Suprapubic skin (tissue), 4 donors: Measurements from ENCODE around the gene RXRB. TPM values are rescaled to one million over a fixed set of nuclear protein-coding genes. Genes with fewer than 3 reads are reported as not detected.
A peak's percentile ranks its signal among the peaks of the same experiment; 100 is the strongest.
"Not testable (repeated sequence)": the region's sequence is repeated elsewhere in the genome, so short reads cannot be mapped to it uniquely, and the experiment has no call there.

Experiments
- DNase-seq, 2 donors: peaks; one replicate each; pipeline ENCODE4 v3.0.0-alpha.2; 2019; ENCODE audit warnings: low spot score in 2 of 2
- H3K27ac ChIP-seq: fragments of 200-600 bp; sonication (generic); one replicate; pipeline ENCODE4 v1.5.1; 2019
- H3K27me3 ChIP-seq: fragments of 200-600 bp; sonication (generic); one replicate; pipeline ENCODE4 v1.5.1; 2019
- H3K36me3 ChIP-seq: fragments of 200-600 bp; sonication (generic); one replicate; pipeline ENCODE4 v1.5.1; 2019
- H3K4me1 ChIP-seq: fragments of 200-600 bp; sonication (generic); one replicate; pipeline ENCODE4 v1.5.1; 2019
- H3K4me3 ChIP-seq: fragments of 200-600 bp; sonication (generic); one replicate; pipeline ENCODE4 v1.5.1; 2019; ENCODE audit warnings: mild to moderate bottlenecking
- H3K9me3 ChIP-seq: fragments of 200-600 bp; sonication (generic); one replicate; pipeline ENCODE4 v1.5.1; 2019
- CTCF ChIP-seq, 2 donors: fragments of 200-600 bp in 1 of 2; fragments of 450-650 bp in 1 of 2; sonication (generic) in 1 of 2; IDR thresholded peaks; one replicate each; pipeline ENCODE4 v1.5.1; 2016 to 2019; ENCODE audit warnings: antibody characterized with exemption in 2 of 2, mild to moderate bottlenecking in 1 of 2, moderate library complexity in 1 of 2
- EP300 ChIP-seq: sonication (generic); formaldehyde crosslinking; IDR thresholded peaks from one replicate; pipeline ENCODE4 v1.6.1; 2017; ENCODE audit warnings: antibody characterized with exemption
- POLR2A ChIP-seq, 2 donors: fragments of 450-650 bp; IDR thresholded peaks; one replicate each; pipeline ENCODE4 v1.6.1; 2017; ENCODE audit warnings: antibody characterized with exemption in 2 of 2, mild to moderate bottlenecking in 2 of 2, moderate library complexity in 2 of 2
- POLR2AphosphoS5 ChIP-seq, 3 donors: sonication (generic); formaldehyde crosslinking; IDR thresholded peaks; one replicate each; pipeline ENCODE4 v1.6.1; 2017; ENCODE audit warnings: antibody characterized with exemption in 3 of 3
- WGBS: methylation state at CpG from one replicate; pipeline ENCODE4 v1.1.5; 2018; 5-methylcytosine and 5-hydroxymethylcytosine counted together
- total RNA-seq, 4 donors: library from RNA; depleted of rRNA; stranded (reverse); fragments of >200 nt; gene quantifications; one replicate each; pipeline ENCODE4 v1.1.0, GENCODE V29; 2016

The RXRB gene
- total RNA-seq, 4 donors from 2014 or later, result 18.6 to 47.9 (median 26.9) TPM

GRCh38 chr6:33154349-33154748 is 46.1 kb downstream of the RXRB start:
- H3K27ac ChIP-seq, result no peak overlapping the region
- 55% methylated on average over 4 of the region's 4 CpGs for whole genome bisulfite sequencing
- TF ChIP-seq POLR2AphosphoS5 (IDR thresholded peaks at IDR 0.05), result no peak
- no peak for TF ChIP-seq CTCF (IDR thresholded peaks at IDR 0.05)
- no peak for TF ChIP-seq POLR2A (IDR thresholded peaks at IDR 0.05)
- no peak for TF ChIP-seq EP300

GRCh38 chr6:33151050-33151449 is 49.4 kb downstream of the RXRB start:
- DNase-seq, result no peak
- H3K27me3 ChIP-seq, result peaks cover 8% of the 10 kb centered on the region
- TF ChIP-seq EP300 (no peak), POLR2A (IDR thresholded peaks at IDR 0.05) (no peak)
- H3K4me3 ChIP-seq, result no peak overlapping the region
- WGBS, result 86% methylated on average over 1 of the region's 1 CpG
- H3K4me1 ChIP-seq, result peaks cover 3% of the 10 kb centered on the region
- H3K27ac ChIP-seq, result no peak overlapping the region
- no peaks in the 10 kb centered on the region for H3K36me3 ChIP-seq
- H3K9me3 ChIP-seq, result peaks cover 5% of the 10 kb centered on the region

More at GRCh38 chr6:33154349-33154748, 46.1 kb downstream of the RXRB start:
- Histone ChIP-seq H3K36me3 (no peaks in the 10 kb centered on the region), H3K4me1 (no peaks in the 10 kb centered on the region), H3K9me3 (peaks cover 5% of the 10 kb centered on the region), H3K4me3 (no peak overlapping the region), H3K27me3 (peaks cover 2% of the 10 kb centered on the region)
- DNase-seq, result no peak

- not testable (repeated sequence) for H3K4me3 ChIP-seq, H3K4me1 ChIP-seq, H3K36me3 ChIP-seq, H3K27me3 ChIP-seq, H3K9me3 ChIP-seq, H3K27ac ChIP-seq, DNase-seq
- WGBS, result 97% methylated on average over 3 of the region's 3 CpGs
These were observed 49.9 kb downstream of the RXRB start for GRCh38 chr6:33150560-33150959.

GRCh38 chr6:33147807-33148666 is 52.4 kb downstream of the RXRB start:
- Histone ChIP-seq H3K4me3 (no peak overlapping the region), H3K36me3 (no peaks in the 10 kb centered on the region), H3K27ac (no peak overlapping the region), H3K9me3 (peaks cover 5% of the 10 kb centered on the region), H3K4me1 (peaks cover 5% of the 10 kb centered on the region), H3K27me3 (peaks cover 12% of the 10 kb centered on the region)
- no peak for DNase-seq
- no peak for TF ChIP-seq POLR2AphosphoS5 (IDR thresholded peaks at IDR 0.05)
- peak; percentile 66 to 68 for TF ChIP-seq CTCF (IDR thresholded peaks at IDR 0.05)
- WGBS, result 42% methylated on average over 8 of the region's 8 CpGs

- Histone ChIP-seq H3K4me1 (peaks cover 5% of the 10 kb centered on the region), H3K27ac (no peak overlapping the region), H3K27me3 (peaks cover 15% of the 10 kb centered on the region), H3K36me3 (no peaks in the 10 kb centered on the region), H3K9me3 (no peaks in the 10 kb centered on the region), H3K4me3 (no peak overlapping the region)
- DNase-seq, result no peak
- TF ChIP-seq POLR2A (IDR thresholded peaks at IDR 0.05) (no peak), POLR2AphosphoS5 (IDR thresholded peaks at IDR 0.05) (peak in 1 of 3 donors; percentile 27)
- WGBS, result 19% methylated on average over 1 of the region's 1 CpG
These were observed 56.1 kb downstream of the RXRB start for GRCh38 chr6:33144373-33144772.

Other genes with a start within 250 kb of the RXRB start
- gene HLA-DMA, start 247.6 kb downstream of the RXRB start, total RNA-seq, result 10 to 100 TPM; 18.3 to 57.0 (median 24.2) TPM
- gene BRD2, start 232.1 kb downstream of the RXRB start, total RNA-seq, result 100 to 1,000 TPM; 145 to 246 (median 197) TPM
- 10 to 100 TPM in 1 of 4 donors, 1 to 10 TPM in 3; 6.8 to 14.3 (median 8.0) TPM for gene HLA-DOA, start 191.1 kb downstream of the RXRB start, total RNA-seq
- gene HLA-DPA1, start 127.0 kb downstream of the RXRB start, total RNA-seq, result 100 to 1,000 TPM in 1 of 4 donors, 10 to 100 TPM in 3; 21.1 to 101 (median 91.3) TPM
- gene HLA-DPB1, start 124.7 kb downstream of the RXRB start, total RNA-seq, result 10 to 100 TPM; 23.7 to 76.6 (median 51.7) TPM
- under 1 TPM; 0.21 to 0.97 (median 0.40) TPM for gene COL11A2, start 8.2 kb downstream of the RXRB start, total RNA-seq
- gene SLC39A7, start 202 bp upstream of the RXRB start, total RNA-seq, result 10 to 100 TPM; 29.3 to 46.3 (median 41.9) TPM
- 10 to 100 TPM; 26.2 to 66.0 (median 50.5) TPM for gene HSD17B8, start 4.0 kb upstream of the RXRB start, total RNA-seq
- 10 to 100 TPM; 11.5 to 18.1 (median 14.9) TPM for gene RING1, start 7.8 kb upstream of the RXRB start, total RNA-seq
- 10 to 100 TPM; 44.4 to 75.1 (median 59.0) TPM for gene VPS52, start 71.2 kb upstream of the RXRB start, total RNA-seq
- gene RPS18, start 71.4 kb upstream of the RXRB start, total RNA-seq, result 1,000 to 10,000 TPM; 2,261 to 4,381 (median 4,042) TPM
- gene B3GALT4, start 76.5 kb upstream of the RXRB start, total RNA-seq, result 10 to 100 TPM; 16.6 to 26.2 (median 18.2) TPM
- 10 to 100 TPM; 41.3 to 67.2 (median 50.2) TPM for gene WDR46, start 88.6 kb upstream of the RXRB start, total RNA-seq
- 10 to 100 TPM; 20.5 to 31.5 (median 22.3) TPM for gene PFDN6, start 88.9 kb upstream of the RXRB start, total RNA-seq
- gene RGL2, start 98.3 kb upstream of the RXRB start, total RNA-seq, result 100 to 1,000 TPM in 1 of 4 donors, 10 to 100 TPM in 3; 80.8 to 118 (median 96.6) TPM
- 100 to 1,000 TPM in 3 of 4 donors, 10 to 100 TPM in 1; 91.5 to 132 (median 108) TPM for gene TAPBP, start 113.4 kb upstream of the RXRB start, total RNA-seq
- 10 to 100 TPM; 32.1 to 36.8 (median 33.4) TPM for gene ZBTB22, start 117.1 kb upstream of the RXRB start, total RNA-seq
- 10 to 100 TPM; 35.6 to 53.2 (median 42.5) TPM for gene DAXX, start 122.3 kb upstream of the RXRB start, total RNA-seq
- gene KIFC1, start 191.2 kb upstream of the RXRB start, total RNA-seq, result 10 to 100 TPM in 2 of 4 donors, 1 to 10 TPM in 2; 3.2 to 19.5 (median 9.8) TPM
- 100 to 1,000 TPM in 1 of 4 donors, 10 to 100 TPM in 3; 35.9 to 102 (median 48.6) TPM for gene PHF1, start 210.3 kb upstream of the RXRB start, total RNA-seq
- gene CUTA, start 217.4 kb upstream of the RXRB start, total RNA-seq, result 100 to 1,000 TPM; 119 to 185 (median 159) TPM
- gene SYNGAP1, start 219.4 kb upstream of the RXRB start, total RNA-seq, result 10 to 100 TPM; 13.5 to 30.4 (median 14.0) TPM